Hepatocyte (in vitro differentiated cells): Measurements from ENCODE around the gene CRYBG2. TPM values are rescaled to one million over a fixed set of nuclear protein-coding genes. Genes with fewer than 3 reads are reported as not detected.

Experiments used
- DNase-seq: peaks from one replicate; pipeline ENCODE4 v3.0.0-alpha.2; 2016; ENCODE audit warnings: low spot score
- H2AFZ ChIP-seq: fragments of 200-600 bp; sonication (generic); 2 replicates; pipeline ENCODE4 v1.6.0; 2016; ENCODE audit warnings: antibody characterized with exemption, mild to moderate bottlenecking
- H3K27ac ChIP-seq: fragments of 200-600 bp; sonication (generic); 2 replicates; pipeline ENCODE4 v1.5.1; 2016; ENCODE audit warnings: mild to moderate bottlenecking
- H3K27me3 ChIP-seq: fragments of 200-600 bp; sonication (generic); 2 replicates; pipeline ENCODE4 v1.6.1; 2016
- H3K36me3 ChIP-seq: fragments of 200-600 bp; sonication (generic); replicated peaks from 2 replicates; pipeline ENCODE4 v1.5.1; 2016; ENCODE audit warnings: low read depth; ENCODE audit not compliant: insufficient read depth
- H3K4me1 ChIP-seq: fragments of 200-600 bp; sonication (generic); 2 replicates; pipeline ENCODE4 v1.5.1; 2016; ENCODE audit warnings: mild to moderate bottlenecking, moderate library complexity; ENCODE audit not compliant: insufficient read depth
- H3K4me2 ChIP-seq: fragments of 200-600 bp; sonication (generic); 2 replicates; pipeline ENCODE4 v1.6.0; 2016
- H3K4me3 ChIP-seq: fragments of 200-600 bp; sonication (generic); 2 replicates; pipeline ENCODE4 v1.5.1; 2016; ENCODE audit warnings: mild to moderate bottlenecking
- H3K79me2 ChIP-seq: fragments of 200-600 bp; sonication (generic); 2 replicates; pipeline ENCODE4 v1.6.0; 2017; ENCODE audit warnings: mild to moderate bottlenecking
- H3K9me2 ChIP-seq: fragments of 200-600 bp; sonication (generic); replicated peaks from 2 replicates; pipeline ENCODE4 v1.6.0; 2017; ENCODE audit warnings: mild to moderate bottlenecking; ENCODE audit not compliant: insufficient read depth
- H3K9me3 ChIP-seq: fragments of 200-600 bp; sonication (generic); 2 replicates; pipeline ENCODE4 v1.5.1; 2016; ENCODE audit warnings: low read depth, mild to moderate bottlenecking
- H4K20me1 ChIP-seq: fragments of 200-600 bp; sonication (generic); 2 replicates; pipeline ENCODE4 v1.6.0; 2016; ENCODE audit warnings: mild to moderate bottlenecking; ENCODE audit not compliant: insufficient read depth, poor library complexity, severe bottlenecking
- EZH2 ChIP-seq: fragments of 200-600 bp; sonication (generic); IDR thresholded peaks from 2 replicates; pipeline ENCODE4 v1.6.1; 2016; ENCODE audit warnings: antibody characterized with exemption, mild to moderate bottlenecking, borderline replicate concordance
- EZH2phosphoT487 ChIP-seq: fragments of 200-600 bp; sonication (generic); IDR thresholded peaks from one replicate; pipeline ENCODE4 v1.6.1; 2018; ENCODE audit warnings: antibody characterized with exemption, mild to moderate bottlenecking, low read depth, moderate library complexity; ENCODE audit not compliant: unreplicated experiment, severe bottlenecking
- WGBS: methylation state at CpG from one replicate; pipeline ENCODE4 v1.1.6; 2016; ENCODE audit warnings: low lambda C conversion rate; ENCODE audit errors: missing lambda C conversion rate; 5-methylcytosine and 5-hydroxymethylcytosine counted together
- polyA plus RNA-seq: library from polyadenylated mRNA; unstranded; fragments of >200 nt; fragmentation: Nextera tagmentation; extraction: Ambion mirVana; gene quantifications from 2 replicates; pipeline ENCODE4 v1.2.1, GENCODE V29; 2016
- total RNA-seq: library from RNA; depleted of rRNA; stranded (reverse); fragments of >200 nt; gene quantifications from 2 replicates; pipeline ENCODE4 v1.2.3, GENCODE V29; 2014
- TF ChIP-seq, protein P1 (sequence below): fragments of 200-600 bp; sonication (generic); IDR thresholded peaks from 2 replicates; pipeline ENCODE4 v1.5.1; 2016; ENCODE audit warnings: antibody characterized with exemption, mild to moderate bottlenecking; ENCODE audit not compliant: poor library complexity

CRYBG2 gene
- total and polyA plus RNA-seq, 2 experiments from 2014 or later: 15.6 to 20.1 TPM

DNA sequence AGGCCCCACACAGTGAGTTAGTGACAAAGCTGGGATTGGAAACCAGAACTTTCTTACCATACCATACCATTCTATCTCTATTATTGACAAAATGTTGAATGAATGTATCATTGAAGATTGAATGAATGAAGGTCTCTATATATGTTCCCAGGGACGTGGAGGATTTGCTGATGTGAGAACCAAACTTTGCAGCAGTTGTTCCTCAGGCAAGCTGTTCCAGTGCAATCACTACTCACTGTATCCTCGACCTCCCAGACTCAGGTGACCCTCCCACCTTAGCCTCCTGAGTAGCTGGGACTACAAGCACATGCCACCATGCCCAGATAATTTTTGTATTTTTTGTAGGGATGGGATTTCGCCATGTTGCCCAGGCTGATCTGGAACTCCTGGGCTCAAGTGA is 45.1 kb upstream of the CRYBG2 start:
- Histone ChIP-seq H3K9me3 (no peaks in the 10 kb centered on the region), H2AFZ (no peak overlapping the region), H3K36me3 (no peaks in the 10 kb centered on the region), H4K20me1 (no peaks in the 10 kb centered on the region), H3K4me3 (no peak overlapping the region), H3K27ac (no peak overlapping the region), H3K4me1 (no peaks in the 10 kb centered on the region), H3K27me3 (no peaks in the 10 kb centered on the region), H3K79me2 (no peaks in the 10 kb centered on the region), H3K4me2 (no peak overlapping the region), H3K9me2 (no peaks in the 10 kb centered on the region)
- TF ChIP-seq, protein P1, sequence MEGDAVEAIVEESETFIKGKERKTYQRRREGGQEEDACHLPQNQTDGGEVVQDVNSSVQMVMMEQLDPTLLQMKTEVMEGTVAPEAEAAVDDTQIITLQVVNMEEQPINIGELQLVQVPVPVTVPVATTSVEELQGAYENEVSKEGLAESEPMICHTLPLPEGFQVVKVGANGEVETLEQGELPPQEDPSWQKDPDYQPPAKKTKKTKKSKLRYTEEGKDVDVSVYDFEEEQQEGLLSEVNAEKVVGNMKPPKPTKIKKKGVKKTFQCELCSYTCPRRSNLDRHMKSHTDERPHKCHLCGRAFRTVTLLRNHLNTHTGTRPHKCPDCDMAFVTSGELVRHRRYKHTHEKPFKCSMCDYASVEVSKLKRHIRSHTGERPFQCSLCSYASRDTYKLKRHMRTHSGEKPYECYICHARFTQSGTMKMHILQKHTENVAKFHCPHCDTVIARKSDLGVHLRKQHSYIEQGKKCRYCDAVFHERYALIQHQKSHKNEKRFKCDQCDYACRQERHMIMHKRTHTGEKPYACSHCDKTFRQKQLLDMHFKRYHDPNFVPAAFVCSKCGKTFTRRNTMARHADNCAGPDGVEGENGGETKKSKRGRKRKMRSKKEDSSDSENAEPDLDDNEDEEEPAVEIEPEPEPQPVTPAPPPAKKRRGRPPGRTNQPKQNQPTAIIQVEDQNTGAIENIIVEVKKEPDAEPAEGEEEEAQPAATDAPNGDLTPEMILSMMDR: no peak
- no peak for TF ChIP-seq EZH2
- no peak for TF ChIP-seq EZH2phosphoT487
- 93% methylated on average over 3 of the region's 3 CpGs for WGBS
- DNase-seq: no peak

DNA sequence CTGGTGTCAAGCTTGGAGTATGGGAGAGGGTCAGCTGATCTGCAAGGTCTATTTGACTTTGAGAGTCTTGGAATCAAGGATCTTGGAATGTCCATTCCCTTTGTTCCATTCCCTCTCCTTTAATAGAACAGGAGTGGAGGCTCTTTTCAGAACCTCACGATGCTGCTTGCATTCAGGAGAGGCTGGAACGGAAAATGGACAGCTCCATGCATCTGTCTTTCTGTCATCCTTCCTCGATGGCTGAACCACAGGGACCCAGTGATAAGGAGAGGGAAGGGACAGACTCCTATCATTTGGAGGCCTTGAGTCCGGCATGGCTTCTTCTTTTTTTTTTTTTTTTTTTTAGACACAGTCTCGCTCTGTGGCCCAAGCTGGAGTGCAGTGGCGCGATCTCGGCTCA is 41.8 kb upstream of the CRYBG2 start:
- DNase-seq: no peak
- TF ChIP-seq EZH2: no peak
- no peak for TF ChIP-seq EZH2phosphoT487
- TF ChIP-seq, protein P1: no peak
- H3K27ac ChIP-seq: no peak overlapping the region
- no peaks in the 10 kb centered on the region for H3K9me2 ChIP-seq
- no peaks in the 10 kb centered on the region for H3K4me1 ChIP-seq
- H2AFZ ChIP-seq: no peak overlapping the region
- no peak overlapping the region for H3K4me3 ChIP-seq
- WGBS: 82% methylated on average over 8 of the region's 8 CpGs
- no peaks in the 10 kb centered on the region for H3K9me3 ChIP-seq
- H3K4me2 ChIP-seq: no peak overlapping the region
- no peaks in the 10 kb centered on the region for H4K20me1 ChIP-seq
- no peaks in the 10 kb centered on the region for H3K79me2 ChIP-seq
- H3K27me3 ChIP-seq: no peaks in the 10 kb centered on the region
- H3K36me3 ChIP-seq: no peaks in the 10 kb centered on the region

DNA sequence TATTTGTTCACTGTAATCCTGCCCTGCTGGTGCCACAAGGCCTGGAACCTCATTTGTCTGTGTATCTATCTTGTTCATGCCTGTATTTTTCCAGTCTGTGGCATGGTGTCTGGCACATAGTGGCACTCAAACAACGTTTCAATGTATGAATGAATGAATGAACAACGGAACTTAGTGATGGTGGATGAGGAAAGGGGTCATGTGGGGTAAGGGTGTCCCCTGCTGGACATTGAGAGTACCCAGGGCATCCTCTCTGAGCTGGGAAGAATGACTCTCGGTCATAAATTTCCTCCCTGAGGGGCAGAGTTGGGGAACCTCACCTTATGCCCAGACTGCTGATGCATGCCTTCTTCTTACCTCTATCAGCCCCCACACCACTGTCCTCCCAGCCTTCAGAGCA is 37.5 kb upstream of the CRYBG2 start:
- no peak overlapping the region for H3K4me2 ChIP-seq
- H3K4me3 ChIP-seq: no peak overlapping the region

More for the DNA sequence above, 37.5 kb upstream of the CRYBG2 start:
- 14% methylated on average over 3 of the region's 3 CpGs for WGBS
- Histone ChIP-seq H3K27ac (no peak overlapping the region), H3K9me3 (no peaks in the 10 kb centered on the region), H3K36me3 (no peaks in the 10 kb centered on the region), H3K4me1 (no peaks in the 10 kb centered on the region), H3K27me3 (no peaks in the 10 kb centered on the region), H2AFZ (no peak overlapping the region), H3K79me2 (no peaks in the 10 kb centered on the region), H3K9me2 (no peaks in the 10 kb centered on the region), H4K20me1 (no peaks in the 10 kb centered on the region)
- TF ChIP-seq EZH2 (no peak), EZH2phosphoT487 (no peak)
- TF ChIP-seq, protein P1: peak; percentile 30
- no peak for DNase-seq
